ENCODE results near the gene PDLIM1.

DNA sequence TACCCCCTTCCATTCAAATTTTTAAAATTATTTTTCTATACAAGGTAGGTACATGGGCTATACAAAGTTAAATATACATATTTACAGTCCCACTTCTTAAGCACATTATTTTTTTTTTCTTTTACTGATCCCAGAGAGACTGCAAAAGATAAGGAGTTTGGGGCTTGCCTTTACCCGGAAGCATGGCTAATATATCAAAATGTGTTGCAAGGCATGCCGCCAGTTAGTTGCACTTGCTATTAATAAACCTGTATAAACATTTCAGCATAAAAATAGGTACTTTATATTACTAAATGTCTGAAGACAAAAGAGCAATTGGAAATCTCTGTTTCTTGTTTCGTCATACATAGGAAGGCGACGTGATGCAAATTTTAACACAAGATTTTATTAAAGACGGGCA lies 21.5 kb upstream of the PDLIM1 start:
- TF ChIP-seq, protein P1, sequence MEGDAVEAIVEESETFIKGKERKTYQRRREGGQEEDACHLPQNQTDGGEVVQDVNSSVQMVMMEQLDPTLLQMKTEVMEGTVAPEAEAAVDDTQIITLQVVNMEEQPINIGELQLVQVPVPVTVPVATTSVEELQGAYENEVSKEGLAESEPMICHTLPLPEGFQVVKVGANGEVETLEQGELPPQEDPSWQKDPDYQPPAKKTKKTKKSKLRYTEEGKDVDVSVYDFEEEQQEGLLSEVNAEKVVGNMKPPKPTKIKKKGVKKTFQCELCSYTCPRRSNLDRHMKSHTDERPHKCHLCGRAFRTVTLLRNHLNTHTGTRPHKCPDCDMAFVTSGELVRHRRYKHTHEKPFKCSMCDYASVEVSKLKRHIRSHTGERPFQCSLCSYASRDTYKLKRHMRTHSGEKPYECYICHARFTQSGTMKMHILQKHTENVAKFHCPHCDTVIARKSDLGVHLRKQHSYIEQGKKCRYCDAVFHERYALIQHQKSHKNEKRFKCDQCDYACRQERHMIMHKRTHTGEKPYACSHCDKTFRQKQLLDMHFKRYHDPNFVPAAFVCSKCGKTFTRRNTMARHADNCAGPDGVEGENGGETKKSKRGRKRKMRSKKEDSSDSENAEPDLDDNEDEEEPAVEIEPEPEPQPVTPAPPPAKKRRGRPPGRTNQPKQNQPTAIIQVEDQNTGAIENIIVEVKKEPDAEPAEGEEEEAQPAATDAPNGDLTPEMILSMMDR (IDR thresholded peaks at IDR 0.05) = no peak
- no peak for TF ChIP-seq POLR2A (IDR thresholded peaks at IDR 0.05)
